GM13976 (cell line): ENCODE data around the gene WNT6.

Experiments
- DNase-seq: peaks from one replicate; pipeline ENCODE4 v3.0.0; 2012; ENCODE audit warnings: low spot score
- in situ Hi-C: fragments of 300-500 bp; cut with MboI; formaldehyde crosslinking; loops from one replicate; pipeline ENCODE4 v1.12.0; 2022; ENCODE audit warnings: low sequenced_read_pairs, mixed read lengths, inconsistent platforms; ENCODE audit not compliant: unreplicated experiment
- TF ChIP-seq, protein P1 (sequence below): IDR thresholded peaks from 2 replicates; pipeline ENCODE4 v1.5.1; 2012; ENCODE audit warnings: borderline replicate concordance, mild to moderate bottlenecking; ENCODE audit not compliant: insufficient read depth; ENCODE audit errors: extremely low read depth, missing control alignments, control extremely low read depth

The WNT6 gene

DNA sequence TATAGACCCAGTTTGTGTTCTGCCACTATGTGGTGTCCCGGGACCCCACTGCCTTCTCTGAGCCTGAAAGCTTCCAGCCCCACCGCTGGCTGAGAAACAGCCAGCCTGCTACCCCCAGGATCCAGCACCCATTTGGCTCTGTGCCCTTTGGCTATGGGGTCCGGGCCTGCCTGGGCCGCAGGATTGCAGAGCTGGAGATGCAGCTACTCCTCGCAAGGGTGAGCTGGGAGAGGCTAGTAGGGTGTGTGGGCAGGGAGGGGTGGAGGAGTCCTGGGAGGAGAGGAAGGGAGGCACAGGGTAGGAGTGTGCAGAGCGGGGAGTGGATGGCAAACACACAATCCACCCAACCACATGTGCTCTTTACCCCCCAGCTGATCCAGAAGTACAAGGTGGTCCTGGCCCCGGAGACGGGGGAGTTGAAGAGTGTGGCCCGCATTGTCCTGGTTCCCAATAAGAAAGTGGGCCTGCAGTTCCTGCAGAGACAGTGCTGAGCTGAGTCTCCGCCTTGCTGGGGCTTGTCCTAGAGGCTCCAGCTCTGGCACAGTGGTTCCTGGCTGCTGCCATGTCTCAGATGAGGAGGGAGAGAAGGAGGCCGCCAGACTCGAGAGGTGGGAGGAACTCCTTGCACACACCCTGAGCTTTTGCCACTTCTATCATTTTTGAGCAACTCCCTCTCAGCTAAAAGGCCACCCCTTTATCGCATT is 44.9 kb upstream of the WNT6 start:
- TF ChIP-seq, protein P1, sequence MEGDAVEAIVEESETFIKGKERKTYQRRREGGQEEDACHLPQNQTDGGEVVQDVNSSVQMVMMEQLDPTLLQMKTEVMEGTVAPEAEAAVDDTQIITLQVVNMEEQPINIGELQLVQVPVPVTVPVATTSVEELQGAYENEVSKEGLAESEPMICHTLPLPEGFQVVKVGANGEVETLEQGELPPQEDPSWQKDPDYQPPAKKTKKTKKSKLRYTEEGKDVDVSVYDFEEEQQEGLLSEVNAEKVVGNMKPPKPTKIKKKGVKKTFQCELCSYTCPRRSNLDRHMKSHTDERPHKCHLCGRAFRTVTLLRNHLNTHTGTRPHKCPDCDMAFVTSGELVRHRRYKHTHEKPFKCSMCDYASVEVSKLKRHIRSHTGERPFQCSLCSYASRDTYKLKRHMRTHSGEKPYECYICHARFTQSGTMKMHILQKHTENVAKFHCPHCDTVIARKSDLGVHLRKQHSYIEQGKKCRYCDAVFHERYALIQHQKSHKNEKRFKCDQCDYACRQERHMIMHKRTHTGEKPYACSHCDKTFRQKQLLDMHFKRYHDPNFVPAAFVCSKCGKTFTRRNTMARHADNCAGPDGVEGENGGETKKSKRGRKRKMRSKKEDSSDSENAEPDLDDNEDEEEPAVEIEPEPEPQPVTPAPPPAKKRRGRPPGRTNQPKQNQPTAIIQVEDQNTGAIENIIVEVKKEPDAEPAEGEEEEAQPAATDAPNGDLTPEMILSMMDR: no peak
- in situ Hi-C loops: no loop called here
- no peak for DNase-seq

- TF ChIP-seq, protein P1: no peak
- DNase-seq: no peak
- in situ Hi-C loops: no loop called here
These were observed 44.4 kb upstream of the WNT6 start for GRCh38 chr2:218815244-218815637.

GRCh38 chr2:218815649-218816048 is 44.0 kb upstream of the WNT6 start:
- no peak for DNase-seq
- TF ChIP-seq, protein P1: no peak
- in situ Hi-C loops: no loop called here

DNA sequence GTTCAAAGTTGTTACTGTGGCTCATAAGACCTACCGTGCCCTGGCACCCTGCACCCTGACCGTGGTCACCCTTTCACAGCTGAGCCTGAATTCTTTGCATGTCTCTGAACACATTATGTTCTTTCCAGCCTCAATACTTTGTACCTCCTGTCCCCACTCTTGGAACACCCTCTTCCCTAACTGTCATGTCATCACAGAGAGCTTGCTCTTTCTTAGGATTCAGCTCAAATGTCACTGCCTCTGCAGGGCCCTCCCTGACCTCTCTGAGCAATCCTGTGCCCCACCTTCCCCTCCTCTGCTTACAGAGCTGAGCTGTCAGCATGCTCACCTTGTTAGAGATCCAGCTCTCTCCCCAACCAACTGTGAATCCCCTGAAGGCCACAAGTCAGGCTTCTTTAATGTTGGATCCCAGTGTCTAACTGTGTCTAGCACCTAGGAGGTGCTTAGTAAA is 43.0 kb upstream of the WNT6 start:
- in situ Hi-C loops: no loop called here
- TF ChIP-seq, protein P1: no peak
- no peak for DNase-seq

- TF ChIP-seq, protein P1: no peak
- no peak for DNase-seq
- in situ Hi-C loops: no loop called here
These were observed 40.5 kb upstream of the WNT6 start for GRCh38 chr2:218819093-218819492.

GRCh38 chr2:218820746-218821369 is 38.7 kb upstream of the WNT6 start:
- in situ Hi-C loops: no loop called here
- DNase-seq: no peak
- TF ChIP-seq, protein P1: no peak
